Suprapubic skin (tissue), 3 donors: ENCODE measurements around the gene STK17B.

Experiments
- CTCF ChIP-seq, 2 donors: fragments of 200-600 bp in 1 of 2; fragments of 450-650 bp in 1 of 2; sonication (generic) in 1 of 2; IDR thresholded peaks; one replicate each; pipeline ENCODE4 v1.5.1; 2016 to 2019; ENCODE audit warnings: antibody characterized with exemption in 2 of 2, mild to moderate bottlenecking in 1 of 2, moderate library complexity in 1 of 2
- EP300 ChIP-seq: sonication (generic); formaldehyde crosslinking; IDR thresholded peaks from one replicate; pipeline ENCODE4 v1.6.1; 2017; ENCODE audit warnings: antibody characterized with exemption
- POLR2A ChIP-seq, 2 donors: fragments of 450-650 bp; IDR thresholded peaks; one replicate each; pipeline ENCODE4 v1.6.1; 2017; ENCODE audit warnings: antibody characterized with exemption in 2 of 2, mild to moderate bottlenecking in 2 of 2, moderate library complexity in 2 of 2

- TF ChIP-seq POLR2A (IDR thresholded peaks at IDR 0.05), result no peak
- TF ChIP-seq EP300, result no peak
- TF ChIP-seq CTCF (IDR thresholded peaks at IDR 0.05), result no peak
Observed at GRCh38 chr2:196155575-196155974, 15.8 kb downstream of the STK17B start.
